COLO668 (cell line): ENCODE data around the gene SRP68.
A peak's percentile ranks its signal among the peaks of the same experiment; 100 is the strongest.
"Not testable (repeated sequence)": the region's sequence is repeated elsewhere in the genome, so short reads cannot be mapped to it uniquely, and the experiment has no call there.

Experiments
- DNase-seq: peaks from one replicate; lab custom pipeline; 2025; ENCODE audit not compliant: unreplicated experiment; lab: John Stamatoyannopoulos, UW

The SRP68 gene

GRCh38 chr17:76046064-76046463 lies 26.3 kb downstream of the SRP68 start:
- DNase-seq: no peak

- DNase-seq: not testable (repeated sequence)
These were observed 27.8 kb downstream of the SRP68 start for GRCh38 chr17:76044475-76045007.

- not testable (repeated sequence) for DNase-seq
These were observed 29.4 kb downstream of the SRP68 start for GRCh38 chr17:76042868-76043267.

GRCh38 chr17:76040376-76040775 lies 31.9 kb downstream of the SRP68 start:
- no peak for DNase-seq

- DNase-seq: no peak
These were observed 33.2 kb downstream of the SRP68 start for GRCh38 chr17:76039121-76039520.

GRCh38 chr17:76038050-76038449 lies 34.3 kb downstream of the SRP68 start:
- no peak for DNase-seq

GRCh38 chr17:76036497-76037261 lies 35.6 kb downstream of the SRP68 start:
- DNase-seq: no peak

GRCh38 chr17:76034428-76035350 lies 37.6 kb downstream of the SRP68 start:
- no peak for DNase-seq

GRCh38 chr17:76033139-76033538 lies 39.2 kb downstream of the SRP68 start:
- no peak for DNase-seq

GRCh38 chr17:76032780-76033108 lies 39.6 kb downstream of the SRP68 start:
- DNase-seq: no peak

- peak; percentile 16 for DNase-seq
These were observed 40.1 kb downstream of the SRP68 start for GRCh38 chr17:76032073-76032779.

- DNase-seq: peak; percentile 40
These were observed 45.0 kb downstream of the SRP68 start, which contains the start of gene EVPL for GRCh38 chr17:76027159-76027839. Gene EVPL, minus strand, starts transcription at chr17:76027306. Its CDS starts 108 bp downstream, at chr17:76027198.

GRCh38 chr17:76026714-76027158 lies 45.6 kb downstream of the SRP68 start:
- DNase-seq: no peak

GRCh38 chr17:76025294-76025693 lies 47.0 kb downstream of the SRP68 start:
- no peak for DNase-seq

- no peak for DNase-seq
These were observed 48.0 kb downstream of the SRP68 start for GRCh38 chr17:76024353-76024752.

- DNase-seq: no peak
These were observed 48.4 kb downstream of the SRP68 start for GRCh38 chr17:76023900-76024237.

- no peak for DNase-seq
These were observed 49.1 kb downstream of the SRP68 start for GRCh38 chr17:76022973-76023899.

GRCh38 chr17:76022285-76022684 lies 50.0 kb downstream of the SRP68 start:
- no peak for DNase-seq

GRCh38 chr17:76019833-76020467 lies 52.4 kb downstream of the SRP68 start:
- no peak for DNase-seq
